Stimulated activated CD8-positive, alpha-beta memory T cell treated with anti-CD3 and anti-CD28 coated beads, Interleukin-15, amount 100 ng/mL, for 24 hours (primary cell): ENCODE data around the gene ANKRD11.
"Not testable (repeated sequence)": the region's sequence is repeated elsewhere in the genome, so short reads cannot be mapped to it uniquely, and the experiment has no call there.

Source experiments
- DNase-seq: peaks from one replicate; pipeline ENCODE4 v3.0.0-alpha.2; 2020; ENCODE audit warnings: low read depth

The ANKRD11 gene

DNA sequence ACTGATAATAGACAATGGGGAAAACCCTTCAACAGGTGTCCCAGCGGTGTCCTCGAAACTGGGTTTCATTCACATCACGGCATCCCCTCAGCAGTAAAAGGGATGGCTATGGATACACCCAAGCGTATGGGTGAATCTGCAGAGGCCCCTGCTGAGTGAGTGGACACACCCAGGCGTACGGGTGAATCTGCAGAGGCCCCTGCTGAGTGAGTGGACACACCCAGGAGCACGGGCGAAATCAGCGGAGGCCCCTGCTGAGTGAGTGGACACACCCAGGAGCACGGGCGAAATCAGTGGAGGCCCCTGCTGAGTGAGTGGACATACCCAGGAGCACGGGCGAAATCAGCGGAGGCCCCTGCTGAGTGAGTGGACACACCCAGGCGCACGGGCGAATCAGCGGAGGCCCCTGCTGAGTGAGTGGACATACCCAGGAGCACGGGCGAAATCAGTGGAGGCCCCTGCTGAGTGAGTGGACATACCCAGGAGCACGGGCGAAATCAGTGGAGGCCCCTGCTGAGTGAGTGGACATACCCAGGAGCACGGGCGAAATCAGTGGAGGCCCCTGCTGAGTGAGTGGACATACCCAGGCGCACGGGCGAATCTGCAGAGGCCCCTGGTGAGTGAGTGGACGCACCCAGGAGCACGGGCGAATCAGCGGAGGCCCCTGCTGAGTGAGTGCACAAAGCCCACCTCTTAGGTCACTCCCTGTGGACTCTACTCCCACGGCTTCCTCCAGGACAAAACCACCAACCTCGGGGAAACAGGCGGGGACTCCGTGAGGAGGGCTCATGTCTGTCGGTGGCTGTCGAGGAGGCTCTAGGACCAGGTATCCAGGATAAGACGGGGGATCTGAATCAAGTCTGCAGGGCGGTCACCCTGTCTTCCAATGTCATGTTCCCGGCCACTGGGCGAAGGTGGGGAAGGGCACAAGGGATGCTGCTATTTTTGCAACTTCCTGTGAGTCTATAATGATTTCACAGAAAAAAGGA is 161.7 kb downstream of the ANKRD11 start:
- not testable (repeated sequence) for DNase-seq

DNA sequence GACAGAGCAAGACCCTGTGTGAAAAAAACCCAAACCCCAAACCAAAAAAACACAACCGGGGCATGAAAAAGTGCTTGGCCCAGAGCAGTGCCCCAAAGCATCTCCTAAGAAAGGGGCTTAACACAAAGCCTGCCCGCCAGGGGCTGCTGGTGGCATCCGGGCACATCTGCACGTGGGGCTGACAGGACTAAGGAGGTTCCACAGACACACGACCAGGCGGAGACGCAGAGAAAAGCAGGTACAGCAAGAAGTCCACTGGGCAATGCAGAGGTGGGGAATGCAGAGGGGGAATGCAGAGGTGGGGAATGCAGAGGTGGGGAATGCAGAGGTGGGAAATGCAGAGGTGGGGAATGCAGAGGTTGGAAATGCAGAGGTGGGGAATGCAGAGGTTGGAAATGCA is 163.6 kb downstream of the ANKRD11 start:
- DNase-seq, result no peak

- DNase-seq, result no peak
Measured at GRCh38 chr16:89325861-89326471, 164.4 kb downstream of the ANKRD11 start.

DNA sequence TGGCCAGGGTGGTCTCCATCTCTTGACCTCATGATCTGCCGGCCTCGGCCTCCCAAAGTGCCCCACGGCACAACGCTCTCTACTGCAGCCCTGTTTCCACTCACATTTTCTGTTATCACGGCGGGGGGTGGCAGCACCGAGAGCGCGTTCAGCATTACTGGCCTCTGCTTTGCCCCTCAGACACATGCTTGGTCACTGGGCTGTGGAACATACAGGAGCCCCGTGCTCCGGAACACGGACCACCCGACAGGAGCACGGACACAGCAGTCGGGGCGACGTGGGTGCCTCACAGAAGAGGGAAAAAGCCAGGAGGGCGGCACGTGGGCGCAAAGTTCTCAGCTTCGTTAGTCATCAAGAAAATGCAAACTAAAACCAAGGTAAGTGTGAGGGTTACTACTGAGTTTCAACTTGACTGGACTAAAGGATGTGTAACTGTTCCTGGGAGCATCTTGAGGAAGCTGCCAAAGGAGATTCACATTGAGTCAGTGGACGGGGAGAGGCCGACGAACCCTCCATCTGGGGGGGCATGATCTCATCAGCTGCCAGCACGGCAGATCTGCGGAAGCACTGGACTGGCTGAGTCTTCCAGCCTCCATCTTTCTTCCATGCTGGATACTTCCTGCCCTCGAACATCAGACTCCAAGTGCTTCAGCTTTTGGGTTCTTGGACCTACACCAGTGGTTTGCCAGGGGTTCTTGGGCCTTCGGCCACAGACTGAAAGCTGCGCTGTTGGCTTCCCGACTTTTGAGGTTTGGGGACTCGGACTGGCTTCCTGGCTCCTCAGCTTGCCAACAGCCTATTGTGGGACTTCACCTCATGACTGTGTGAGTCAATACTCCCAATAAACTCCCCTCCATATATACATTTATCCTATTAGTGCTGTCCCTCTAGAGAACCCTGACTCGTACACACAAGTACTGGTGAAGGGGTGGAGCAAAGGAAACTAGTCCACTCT is 166.0 kb downstream of the ANKRD11 start:
- no peak for DNase-seq

DNA sequence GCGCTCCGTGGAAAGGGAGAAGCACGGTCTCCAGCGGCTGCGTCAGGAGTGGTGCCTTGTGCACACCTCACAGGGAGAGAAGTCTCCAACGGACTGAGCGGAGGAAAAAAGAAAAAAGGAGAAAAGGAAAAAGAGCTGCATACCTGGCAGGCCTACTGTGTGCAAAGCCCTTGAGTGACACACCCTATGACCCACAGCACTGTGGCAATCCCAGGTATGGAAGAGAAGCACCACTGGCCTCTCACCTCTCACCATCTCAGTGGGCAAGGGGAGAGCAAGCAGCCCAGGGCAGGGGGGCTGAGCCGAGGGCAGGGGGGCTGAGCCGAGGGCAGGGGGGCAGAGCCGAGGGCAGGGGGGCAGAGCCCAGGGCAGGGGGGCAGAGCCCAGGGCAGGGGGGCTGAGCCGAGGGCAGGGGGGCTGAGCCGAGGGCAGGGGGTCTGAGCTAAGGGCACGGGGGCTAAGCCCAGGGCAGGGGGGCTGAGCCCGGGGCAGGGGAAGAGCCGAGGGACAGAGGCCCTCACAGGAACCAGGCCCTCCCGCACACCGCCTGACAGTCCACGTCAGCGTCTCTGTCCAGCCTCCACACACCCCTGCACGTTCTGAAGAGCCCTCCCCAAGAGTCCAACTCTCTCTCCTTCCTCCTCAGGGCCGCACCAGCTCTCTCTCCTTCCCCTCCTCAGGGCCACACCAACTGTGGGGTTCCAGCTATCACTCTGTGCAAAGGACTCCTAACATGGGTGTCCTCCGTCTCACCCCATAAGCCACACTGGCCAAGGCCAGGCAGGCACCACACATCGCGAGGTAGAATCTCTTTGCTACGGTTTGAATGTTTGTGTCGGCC is 167.0 kb downstream of the ANKRD11 start:
- no peak for DNase-seq

GRCh38 chr16:89322321-89323119 is 167.8 kb downstream of the ANKRD11 start:
- DNase-seq, result no peak

GRCh38 chr16:89320782-89321501 is 169.4 kb downstream of the ANKRD11 start:
- no peak for DNase-seq

GRCh38 chr16:89319886-89320781 is 170.2 kb downstream of the ANKRD11 start:
- no peak for DNase-seq

DNA sequence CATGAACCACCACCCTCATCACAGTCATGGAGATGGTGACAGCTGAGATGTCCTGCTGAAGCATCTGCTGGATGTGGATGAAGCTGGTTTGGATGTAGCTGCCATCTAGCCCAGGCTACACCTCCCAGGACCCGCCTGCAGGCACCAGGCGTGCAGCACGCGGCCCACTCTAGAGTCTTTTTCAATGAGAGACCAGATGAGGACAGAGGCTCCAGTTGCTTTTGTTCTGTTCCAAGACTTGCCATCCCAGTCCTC is 170.8 kb downstream of the ANKRD11 start:
- DNase-seq, result no peak

- no peak for DNase-seq
Measured at GRCh38 chr16:89318871-89319630, 171.3 kb downstream of the ANKRD11 start.

DNA sequence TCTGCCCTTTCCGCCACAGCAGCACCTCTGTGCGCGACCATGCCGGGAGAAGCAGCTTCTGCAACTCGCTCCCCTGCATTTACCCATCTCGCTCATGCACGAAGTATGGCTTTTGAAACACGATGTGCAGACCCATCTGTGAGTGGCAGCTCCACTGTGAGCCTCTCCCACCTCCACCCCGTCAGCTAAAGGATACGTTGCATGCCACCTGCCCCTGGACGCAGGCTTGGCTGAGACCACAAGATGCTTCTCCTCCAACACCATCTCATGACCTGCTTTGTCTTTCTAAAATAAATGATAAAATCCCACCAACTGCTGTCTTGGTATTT is 172.0 kb downstream of the ANKRD11 start:
- no peak for DNase-seq

DNA sequence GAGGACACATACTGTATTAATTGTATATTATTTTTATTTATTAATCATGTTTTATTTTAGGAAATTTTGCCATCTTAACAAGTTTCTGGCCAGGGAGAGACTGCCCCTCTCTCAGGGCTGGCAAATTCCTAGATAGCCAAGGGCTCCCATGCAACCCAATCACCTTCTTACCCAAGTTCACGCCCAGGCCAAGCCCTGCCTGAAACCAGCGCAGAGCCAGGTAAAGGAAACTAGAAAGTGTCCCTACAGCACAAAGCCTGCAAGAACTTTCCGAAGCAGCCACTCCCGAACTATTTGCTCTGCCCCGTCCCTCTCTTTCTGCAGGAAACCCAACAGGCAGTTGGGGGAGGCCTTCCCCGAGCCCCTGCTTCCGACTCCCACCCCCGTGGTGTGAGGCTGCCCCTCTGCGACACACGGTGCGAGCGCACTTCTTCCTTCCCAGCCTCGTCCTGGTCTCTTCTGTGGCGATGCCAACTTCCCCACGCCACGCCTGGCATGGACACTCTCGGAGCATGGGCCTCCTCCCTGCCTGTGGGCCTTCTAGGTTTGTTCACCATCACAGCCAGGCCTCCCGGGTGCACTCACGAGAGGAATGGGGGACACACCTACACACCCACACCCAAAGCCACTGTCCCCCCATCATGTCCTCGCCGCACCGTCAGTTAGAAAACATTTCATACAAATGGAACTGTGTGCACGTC is 172.5 kb downstream of the ANKRD11 start:
- no peak for DNase-seq

- no peak for DNase-seq
Measured at GRCh38 chr16:89317101-89317671, 173.2 kb downstream of the ANKRD11 start.

DNA sequence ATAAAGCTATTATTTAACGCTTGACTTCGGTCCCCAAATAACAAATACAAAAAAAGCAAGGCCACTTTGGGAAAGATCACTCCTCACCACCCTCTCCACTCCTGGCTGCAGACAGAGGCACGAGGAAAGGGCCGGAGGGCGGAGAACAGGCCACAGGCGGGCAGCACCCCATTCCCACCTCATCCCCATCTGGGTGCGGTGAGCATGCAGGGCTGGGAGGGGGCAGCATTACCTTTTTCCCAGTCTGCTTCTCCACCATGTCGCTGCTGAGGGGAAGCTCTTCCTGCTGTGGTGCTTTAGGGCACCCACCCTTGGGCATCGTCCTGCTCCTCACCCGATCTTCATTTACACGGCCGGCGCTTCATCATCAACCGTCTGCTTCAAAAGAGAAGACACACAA is 173.7 kb downstream of the ANKRD11 start:
- no peak for DNase-seq

- DNase-seq, result no peak
Measured at GRCh38 chr16:89315791-89316581, 174.4 kb downstream of the ANKRD11 start.

DNA sequence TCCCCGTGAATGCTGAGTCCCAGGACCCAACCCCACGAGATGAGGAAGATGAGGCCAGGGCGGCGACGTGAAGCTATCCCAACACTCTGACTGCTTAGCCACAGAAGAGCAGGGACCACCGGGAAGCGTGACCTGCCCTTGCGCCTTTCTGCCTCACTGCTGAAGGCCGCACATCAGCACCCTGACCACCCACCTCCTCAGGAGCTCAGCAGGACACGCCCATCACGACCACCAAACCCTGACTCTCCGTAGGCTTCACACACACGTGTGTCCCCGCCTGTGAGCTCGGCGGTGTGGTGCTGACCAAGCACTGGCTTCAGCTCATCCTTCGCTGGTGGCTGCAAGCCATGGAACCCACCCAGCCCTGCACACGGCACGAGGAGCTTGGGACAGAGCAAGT is 175.1 kb downstream of the ANKRD11 start:
- DNase-seq, result no peak

GRCh38 chr16:89314854-89315253 is 175.5 kb downstream of the ANKRD11 start:
- DNase-seq, result no peak
